ENCODE data around the gene ACSM6.

- TF ChIP-seq, protein P1, sequence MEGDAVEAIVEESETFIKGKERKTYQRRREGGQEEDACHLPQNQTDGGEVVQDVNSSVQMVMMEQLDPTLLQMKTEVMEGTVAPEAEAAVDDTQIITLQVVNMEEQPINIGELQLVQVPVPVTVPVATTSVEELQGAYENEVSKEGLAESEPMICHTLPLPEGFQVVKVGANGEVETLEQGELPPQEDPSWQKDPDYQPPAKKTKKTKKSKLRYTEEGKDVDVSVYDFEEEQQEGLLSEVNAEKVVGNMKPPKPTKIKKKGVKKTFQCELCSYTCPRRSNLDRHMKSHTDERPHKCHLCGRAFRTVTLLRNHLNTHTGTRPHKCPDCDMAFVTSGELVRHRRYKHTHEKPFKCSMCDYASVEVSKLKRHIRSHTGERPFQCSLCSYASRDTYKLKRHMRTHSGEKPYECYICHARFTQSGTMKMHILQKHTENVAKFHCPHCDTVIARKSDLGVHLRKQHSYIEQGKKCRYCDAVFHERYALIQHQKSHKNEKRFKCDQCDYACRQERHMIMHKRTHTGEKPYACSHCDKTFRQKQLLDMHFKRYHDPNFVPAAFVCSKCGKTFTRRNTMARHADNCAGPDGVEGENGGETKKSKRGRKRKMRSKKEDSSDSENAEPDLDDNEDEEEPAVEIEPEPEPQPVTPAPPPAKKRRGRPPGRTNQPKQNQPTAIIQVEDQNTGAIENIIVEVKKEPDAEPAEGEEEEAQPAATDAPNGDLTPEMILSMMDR (IDR thresholded peaks at IDR 0.05) = no peak
- no peak for TF ChIP-seq POLR2A (IDR thresholded peaks at IDR 0.05)
Measured at GRCh38 chr10:95225136-95225535, 31.1 kb downstream of the ACSM6 start.

All from right lobe of liver (tissue), 4 donors.